Gastrocnemius medialis (tissue), 4 donors: ENCODE measurements around the gene RBP4. TPM values are rescaled to one million over a fixed set of nuclear protein-coding genes. Genes with fewer than 3 reads are reported as not detected.

Experiments
- ATAC-seq, 2 donors: fragments of 150-250 bp; one replicate each; pipeline ENCODE4 v1.9.1; 2016
- DNase-seq, 2 donors: peaks; one replicate each; pipeline ENCODE4 v3.0.0-alpha.2; 2019
- H3K27ac ChIP-seq, 4 donors: fragments of 200-600 bp; sonication (generic); 1 replicate in 1 of 4; 2 replicates in 3 of 4; pipeline ENCODE4 v1.5.1; 2016 to 2018; ENCODE audit warnings: mild to moderate bottlenecking in 2 of 4, moderate library complexity in 1 of 4
- H3K27me3 ChIP-seq, 3 donors: fragments of 200-600 bp; sonication (generic) in 2 of 3; 1 replicate in 1 of 3; 2 replicates in 2 of 3; pipeline versions ENCODE4 v1.5.1 to v1.6.0; 2016 to 2019; ENCODE audit warnings: mild to moderate bottlenecking in 1 of 3, moderate library complexity in 1 of 3
- H3K36me3 ChIP-seq, 2 donors: fragments of 200-600 bp; sonication (generic) in 1 of 2; one replicate each; pipeline ENCODE4 v1.5.1; 2017 to 2018
- H3K4me1 ChIP-seq, 2 donors: fragments of 200-600 bp; sonication (generic) in 1 of 2; one replicate each; pipeline ENCODE4 v1.5.1; 2016 to 2017; ENCODE audit warnings: mild to moderate bottlenecking in 2 of 2
- H3K4me3 ChIP-seq, 4 donors: fragments of 200-600 bp; sonication (generic) in 3 of 4; 1 replicate in 1 of 4; 2 replicates in 3 of 4; pipeline ENCODE4 v1.5.1; 2016 to 2019; ENCODE audit warnings: mild to moderate bottlenecking in 2 of 4
- H3K9me3 ChIP-seq, 3 donors: fragments of 200-600 bp; sonication (generic) in 2 of 3; 1 replicate in 1 of 3; 2 replicates in 2 of 3; pipeline ENCODE4 v1.5.1; 2016 to 2019
- CTCF ChIP-seq, 5 experiments: fragments of 450-650 bp in 3 of 5; fragments of 200-600 bp in 2 of 5; sonication (generic) in 2 of 5; IDR thresholded peaks in 4 of 5; conservative IDR thresholded peaks in 1 of 5; 1 replicate in 4 of 5; 2 replicates in 1 of 5; pipeline ENCODE4 v1.5.1; 2016 to 2019; ENCODE audit warnings: antibody characterized with exemption in 5 of 5, mild to moderate bottlenecking in 3 of 5, moderate library complexity in 3 of 5
- POLR2A ChIP-seq, 2 donors: fragments of 450-650 bp; IDR thresholded peaks; one replicate each; pipeline ENCODE4 v1.6.1; 2017; ENCODE audit warnings: antibody characterized with exemption in 2 of 2, mild to moderate bottlenecking in 2 of 2, moderate library complexity in 2 of 2
- in situ Hi-C, 4 donors: fragments of 200-750 bp; cut with MboI; loops; one replicate each; pipeline versions ENCODE4 v1.15.0 to v1.8.0; 2017; ENCODE audit warnings: low sequenced_read_pairs in 4 of 4
- intact Hi-C: fragments of 100-400 bp; cut with DNase I; formaldehyde crosslinking; loops from one replicate; pipeline ENCODE4 v1.15.1; 2023; ENCODE audit warnings: low total_unique reads
- total RNA-seq, 4 donors: library from RNA; depleted of rRNA; stranded (reverse); fragments of >200 nt; gene quantifications; one replicate each; pipeline versions ENCODE4 v1.1.0 to v1.2.3, GENCODE V29; 2016

The RBP4 gene
- total RNA-seq, 4 donors from 2014 or later, result 3.8 to 16.2 (median 7.7) TPM

DNA sequence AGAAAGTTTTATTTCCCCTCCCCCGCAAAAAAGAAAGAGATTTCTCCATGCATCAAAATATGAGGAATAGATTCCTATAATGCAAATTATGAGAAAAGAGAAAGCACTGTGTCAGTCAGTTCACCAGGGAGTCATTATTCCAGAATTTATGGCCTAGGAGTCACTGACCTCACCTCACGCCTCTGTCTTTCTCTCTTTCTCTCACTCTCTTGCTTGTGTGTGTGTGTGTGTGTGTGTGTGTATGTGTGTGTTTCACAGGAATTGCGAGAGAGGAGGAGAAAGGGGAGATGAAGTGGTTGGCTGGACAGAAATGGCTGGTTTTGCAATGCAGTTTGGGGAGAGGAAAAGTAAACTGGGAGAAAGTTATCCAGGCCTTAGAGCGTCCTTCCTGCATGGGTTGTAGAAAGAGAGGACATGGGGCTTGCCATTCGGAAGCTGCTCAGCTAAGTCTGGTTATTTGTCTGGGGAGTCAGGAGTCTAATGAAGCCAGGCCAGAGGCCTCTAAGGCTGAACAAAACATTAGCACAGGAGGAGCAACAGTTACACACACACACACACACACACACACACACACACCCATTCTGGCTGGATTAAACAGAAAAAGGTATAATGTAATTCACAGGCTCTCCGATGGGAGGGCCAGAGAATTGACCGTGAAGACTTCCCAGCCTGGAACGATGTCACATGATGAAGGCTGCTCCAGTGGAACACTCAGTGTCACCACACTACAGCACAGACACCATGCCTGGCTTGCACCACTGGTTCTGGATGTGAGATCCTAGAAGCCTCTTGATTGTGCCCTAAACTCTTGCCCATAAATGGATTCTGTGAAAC, 47.3 kb downstream of the RBP4 start:
- H3K4me1 ChIP-seq, result no peaks in the 10 kb centered on the region
- no peak for DNase-seq
- intact Hi-C loops (no loop called here), in situ Hi-C loops (no loop called here)
- ATAC-seq, result no peak
- no peak overlapping the region for H3K4me3 ChIP-seq
- H3K27ac ChIP-seq, result no peak overlapping the region
- H3K9me3 ChIP-seq, result no peaks in the 10 kb centered on the region
- H3K27me3 ChIP-seq, result no peaks in the 10 kb centered on the region
- no peaks in the 10 kb centered on the region for H3K36me3 ChIP-seq
- TF ChIP-seq CTCF (IDR thresholded peaks at IDR 0.05 in 4 of 5, conservative IDR thresholded peaks at IDR 0.05 in 1 of 5), result no peak
- no peak for TF ChIP-seq POLR2A (IDR thresholded peaks at IDR 0.05)

DNA sequence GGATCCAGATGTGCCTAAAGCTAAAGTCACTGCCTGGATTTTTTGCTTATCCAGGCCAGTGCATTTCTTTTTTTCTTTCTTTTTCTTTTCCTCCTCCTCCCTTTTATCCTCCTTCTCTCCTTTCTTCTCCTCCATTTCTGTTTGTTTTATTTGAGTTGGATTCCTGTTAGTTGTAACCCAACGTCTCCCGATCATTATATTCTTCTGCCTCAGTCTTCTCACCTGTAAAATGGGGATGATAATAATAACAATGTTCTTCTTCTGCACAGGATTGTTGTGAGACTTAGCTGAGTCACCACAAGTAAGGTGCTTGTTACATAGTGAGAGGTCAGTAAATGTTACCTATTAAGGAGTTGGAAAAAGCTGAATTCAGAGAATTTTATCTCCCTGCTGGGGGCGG, 48.3 kb downstream of the RBP4 start:
- no peak overlapping the region for H3K27ac ChIP-seq
- no peak for DNase-seq
- H3K4me1 ChIP-seq, result no peaks in the 10 kb centered on the region
- no peak overlapping the region for H3K4me3 ChIP-seq
- no peaks in the 10 kb centered on the region for H3K27me3 ChIP-seq
- no peak for TF ChIP-seq CTCF (IDR thresholded peaks at IDR 0.05 in 4 of 5, conservative IDR thresholded peaks at IDR 0.05 in 1 of 5)
- TF ChIP-seq POLR2A (IDR thresholded peaks at IDR 0.05), result no peak
- intact Hi-C loops, result no loop called here
- no peaks in the 10 kb centered on the region for H3K36me3 ChIP-seq
- ATAC-seq, result no peak
- in situ Hi-C loops, result no loop called here
- no peaks in the 10 kb centered on the region for H3K9me3 ChIP-seq

- H3K4me3 ChIP-seq, result no peak overlapping the region
- intact Hi-C loops (no loop called here), in situ Hi-C loops (no loop called here)
- DNase-seq (no peak), ATAC-seq (no peak)
- no peaks in the 10 kb centered on the region for H3K27me3 ChIP-seq
- no peaks in the 10 kb centered on the region for H3K36me3 ChIP-seq
- no peak overlapping the region for H3K27ac ChIP-seq
- H3K4me1 ChIP-seq, result no peaks in the 10 kb centered on the region
- TF ChIP-seq CTCF (IDR thresholded peaks at IDR 0.05 in 4 of 5, conservative IDR thresholded peaks at IDR 0.05 in 1 of 5) (no peak), POLR2A (IDR thresholded peaks at IDR 0.05) (no peak)
- H3K9me3 ChIP-seq, result no peaks in the 10 kb centered on the region
Measured at GRCh38 chr10:93550606-93551005, 50.4 kb downstream of the RBP4 start.

- DNase-seq (no peak), ATAC-seq (no peak)
- no peaks in the 10 kb centered on the region for H3K27me3 ChIP-seq
- TF ChIP-seq POLR2A (IDR thresholded peaks at IDR 0.05) (no peak), CTCF (IDR thresholded peaks at IDR 0.05 in 4 of 5, conservative IDR thresholded peaks at IDR 0.05 in 1 of 5) (no peak)
- H3K36me3 ChIP-seq, result no peaks in the 10 kb centered on the region
- no peaks in the 10 kb centered on the region for H3K4me1 ChIP-seq
- intact Hi-C loops (no loop called here), in situ Hi-C loops (loop anchor here in 1 of 4 donors (10.0 kb wide), 1 partner anchor 126 kb away; no protein-coding TSS in a partner anchor)
- no peaks in the 10 kb centered on the region for H3K9me3 ChIP-seq
- no peak overlapping the region for H3K27ac ChIP-seq
- H3K4me3 ChIP-seq, result no peak overlapping the region
Measured at GRCh38 chr10:93548376-93549071, 52.5 kb downstream of the RBP4 start.
